HG03039 (cell line): ENCODE data around the gene ANXA9.

Experiments used
- ATAC-seq: cut with Tn5 transposase; IDR thresholded peaks from one replicate; pipeline ENCODE4 v1.9.1; 2021; ENCODE audit warnings: mild to moderate bottlenecking, moderate library complexity; ENCODE audit not compliant: unreplicated experiment

ANXA9 gene

DNA sequence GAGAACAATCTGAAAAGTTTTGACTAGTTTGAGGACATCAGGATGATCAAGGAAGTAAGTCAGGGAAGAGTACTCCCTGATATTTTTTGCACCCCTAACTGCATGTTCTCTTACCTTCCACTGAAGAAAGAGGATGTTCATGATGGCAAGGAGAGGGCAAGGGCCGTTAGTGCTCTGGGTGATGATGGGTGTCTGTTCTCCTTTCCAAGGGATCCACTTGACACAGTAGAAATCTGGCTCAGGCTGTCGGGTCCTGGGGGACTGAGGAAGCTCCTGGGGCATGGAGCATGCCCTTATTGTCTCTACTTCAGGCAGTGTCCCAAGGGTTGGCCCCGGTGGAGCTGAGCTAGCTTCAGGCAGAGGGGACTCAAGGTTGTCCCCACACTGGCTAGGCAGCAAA, 20.0 kb downstream of the ANXA9 start:
- no peak for ATAC-seq

- ATAC-seq = no peak
These were observed 20.5 kb downstream of the ANXA9 start for GRCh38 chr1:151002611-151003010.

GRCh38 chr1:151003180-151003579, 21.1 kb downstream of the ANXA9 start:
- no peak for ATAC-seq

GRCh38 chr1:151005729-151006319, 23.7 kb downstream of the ANXA9 start:
- no peak for ATAC-seq

GRCh38 chr1:151006327-151007052, 24.4 kb downstream of the ANXA9 start, which contains the start of gene MINDY1:
MINDY1 (minus strand) TSS chr1:151006902; CDS start chr1:151002617, 4,285 bp downstream.
- no peak for ATAC-seq

GRCh38 chr1:151007853-151008243, 25.8 kb downstream of the ANXA9 start:
- no peak for ATAC-seq

GRCh38 chr1:151008244-151009205, 26.4 kb downstream of the ANXA9 start, which contains the start of gene PRUNE1:
PRUNE1 (plus strand) TSS chr1:151008449; CDS start chr1:151008633, 184 bp downstream.
- peak; percentile 76 for ATAC-seq

GRCh38 chr1:151009206-151009587, 27.1 kb downstream of the ANXA9 start:
- no peak for ATAC-seq

DNA sequence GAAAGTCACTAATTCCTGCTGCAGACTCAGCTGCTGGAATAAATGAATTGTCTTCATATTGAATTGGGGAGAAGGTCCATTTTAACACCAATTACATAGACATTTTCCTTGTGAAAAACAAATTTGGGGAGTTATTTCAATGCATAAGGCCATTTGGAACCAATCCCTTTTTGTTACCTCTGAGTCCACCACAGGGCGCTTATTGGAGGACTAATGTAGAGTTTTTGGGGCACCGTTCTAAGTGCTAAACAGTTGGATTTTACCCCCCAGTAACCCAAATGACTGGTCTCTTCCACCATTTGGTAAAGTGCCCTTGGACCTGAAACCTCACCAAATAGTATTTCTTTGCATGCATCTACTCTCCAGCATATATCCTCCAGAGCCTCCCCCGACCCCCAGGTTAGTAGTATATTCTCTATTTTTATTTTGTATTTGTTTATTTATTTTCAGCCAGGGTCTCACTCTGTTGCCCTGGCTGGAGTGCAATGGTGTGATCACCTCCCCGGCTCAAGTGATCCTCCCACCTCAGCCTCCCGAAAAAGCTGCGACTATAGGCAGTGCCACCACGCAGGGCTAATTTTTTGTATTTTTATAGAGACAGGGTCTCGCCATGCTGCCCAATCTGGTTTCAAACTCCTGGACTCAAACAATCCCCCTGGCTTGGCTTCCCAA, 27.7 kb downstream of the ANXA9 start:
- no peak for ATAC-seq

GRCh38 chr1:151010346-151010726, 28.2 kb downstream of the ANXA9 start:
- no peak for ATAC-seq

DNA sequence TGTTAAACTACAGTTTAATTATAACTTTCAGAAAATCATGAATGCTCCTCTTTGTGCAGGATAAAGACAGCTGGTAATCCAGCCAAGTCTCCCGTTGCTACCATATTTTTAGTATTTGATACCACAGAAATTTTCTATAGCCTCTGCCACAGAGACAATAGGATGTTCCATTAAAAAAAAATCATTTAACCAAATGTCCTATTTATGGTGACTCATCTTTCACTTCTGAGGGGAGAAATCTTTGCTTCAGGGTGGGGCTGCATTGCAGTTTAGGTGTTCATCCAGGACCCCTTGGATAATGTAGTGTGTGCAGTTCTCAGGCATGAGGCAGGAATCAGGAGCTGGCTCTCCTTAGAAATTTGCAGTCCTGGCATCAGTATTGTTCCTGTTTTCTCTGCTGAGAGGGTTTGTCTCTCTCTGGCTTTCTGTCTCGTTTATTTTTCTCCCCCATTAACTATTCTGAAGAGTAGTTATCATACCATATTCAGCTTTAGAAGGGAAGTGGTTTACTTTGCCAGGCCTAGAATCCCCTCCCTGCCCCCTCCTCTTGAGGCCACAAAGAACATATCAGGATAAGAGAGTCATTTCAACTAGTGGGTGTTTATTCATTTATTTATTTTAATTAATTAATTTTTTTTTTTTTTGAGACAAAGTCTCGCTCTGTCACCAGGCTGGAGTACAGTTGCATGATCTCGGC, 29.2 kb downstream of the ANXA9 start:
- no peak for ATAC-seq

GRCh38 chr1:151012684-151013471, 30.8 kb downstream of the ANXA9 start:
- no peak for ATAC-seq

- ATAC-seq = no peak
These were observed 31.4 kb downstream of the ANXA9 start for GRCh38 chr1:151013518-151013917.

DNA sequence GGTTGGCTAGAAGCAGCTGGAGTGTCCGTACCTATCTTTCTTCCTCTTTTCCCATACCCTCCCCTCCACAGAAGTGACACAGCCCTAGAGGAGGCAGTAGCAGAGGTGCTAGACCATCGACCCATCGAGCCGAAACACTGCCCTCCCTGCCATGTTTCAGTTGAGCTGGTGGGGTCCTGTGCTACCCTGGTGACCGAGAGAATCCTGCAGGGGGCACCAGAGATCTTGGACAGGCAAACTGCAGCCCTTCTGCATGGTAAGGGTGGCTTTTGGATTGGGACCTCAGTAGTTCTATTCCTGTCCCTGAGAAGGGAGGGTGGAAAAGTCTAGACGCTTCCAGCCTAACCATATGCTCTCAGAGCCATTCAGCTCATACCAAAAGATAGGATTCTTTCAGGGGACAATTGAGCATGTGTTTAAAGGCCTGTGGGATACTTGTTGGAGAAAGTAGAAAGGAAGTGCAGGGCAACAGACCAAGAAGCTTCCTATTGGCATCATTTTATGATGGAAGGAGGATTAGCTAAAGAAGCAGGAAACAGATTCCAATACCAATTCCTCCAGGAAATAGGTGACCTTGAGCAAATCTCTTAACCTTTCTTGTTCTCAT, 42.6 kb downstream of the ANXA9 start:
- ATAC-seq = no peak

GRCh38 chr1:151026460-151026859, 44.4 kb downstream of the ANXA9 start:
- ATAC-seq = no peak

DNA sequence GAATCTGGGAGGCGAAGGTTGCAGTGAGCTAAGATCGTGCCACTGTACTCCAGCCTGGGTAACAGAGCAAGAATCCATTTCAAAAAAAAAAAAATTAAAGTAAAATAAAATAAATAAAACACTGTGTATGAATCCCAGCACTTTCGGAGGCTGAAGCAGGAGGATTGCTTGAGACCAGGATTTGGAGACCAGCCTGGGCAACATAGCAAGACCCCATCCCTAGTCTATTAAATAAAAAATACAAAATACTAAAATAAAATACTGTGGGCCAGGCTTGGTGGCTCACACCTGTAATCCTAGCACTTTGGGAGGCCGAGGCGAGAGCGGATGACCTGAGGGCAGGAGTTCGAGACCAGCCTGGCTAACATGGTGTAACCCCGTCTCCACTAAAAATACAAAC, 50.1 kb downstream of the ANXA9 start:
- ATAC-seq = no peak

GRCh38 chr1:151035167-151035566, 53.1 kb downstream of the ANXA9 start:
- no peak for ATAC-seq

DNA sequence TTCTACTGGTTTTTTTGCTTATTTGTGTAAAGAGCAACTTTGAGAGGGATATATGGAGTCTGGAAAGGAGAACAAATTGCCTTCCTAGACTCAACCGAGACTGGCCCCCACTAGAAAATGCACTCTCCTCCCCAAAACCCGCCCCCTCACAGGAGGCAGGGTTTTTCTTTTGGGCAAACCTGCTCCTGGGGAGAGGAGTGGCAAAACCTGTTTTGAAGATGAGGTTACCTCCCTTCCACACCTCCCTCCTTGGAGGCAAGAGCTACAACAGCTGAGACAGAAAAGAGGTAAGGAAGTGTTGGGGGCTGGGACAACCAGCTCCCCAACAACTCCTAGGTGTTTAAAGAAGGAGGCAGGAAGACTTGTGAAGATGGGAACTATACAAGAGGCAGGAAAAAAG, 54.3 kb downstream of the ANXA9 start, which contains the start of gene BNIPL:
Gene BNIPL, plus strand, starts transcription at position 231 of the 400 bp plus-strand sequence. Its CDS starts 140 bp downstream, at position 371.
- no peak for ATAC-seq

GRCh38 chr1:151037032-151037431, 54.9 kb downstream of the ANXA9 start:
- no peak for ATAC-seq
